M059J (cell line): ENCODE results near the gene MRPS26. TPM values are rescaled to one million over a fixed set of nuclear protein-coding genes. Genes with fewer than 3 reads are reported as not detected.
"Not testable (repeated sequence)": the region's sequence is repeated elsewhere in the genome, so short reads cannot be mapped to it uniquely, and the experiment has no call there.

Experiments used
- DNase-seq: peaks from one replicate; pipeline ENCODE4 v3.0.0-alpha.2; 2012; ENCODE audit warnings: low read depth
- total RNA-seq: library from RNA; depleted of rRNA; stranded (reverse); fragments of >200 nt; shearing (Covaris generic); gene quantifications from 2 replicates; pipeline ENCODE4 v1.2.3, GENCODE V29; 2014; rRNA removed

The MRPS26 gene
- 82.8 and 98.3 TPM in 2 replicates for total RNA-seq

DNA sequence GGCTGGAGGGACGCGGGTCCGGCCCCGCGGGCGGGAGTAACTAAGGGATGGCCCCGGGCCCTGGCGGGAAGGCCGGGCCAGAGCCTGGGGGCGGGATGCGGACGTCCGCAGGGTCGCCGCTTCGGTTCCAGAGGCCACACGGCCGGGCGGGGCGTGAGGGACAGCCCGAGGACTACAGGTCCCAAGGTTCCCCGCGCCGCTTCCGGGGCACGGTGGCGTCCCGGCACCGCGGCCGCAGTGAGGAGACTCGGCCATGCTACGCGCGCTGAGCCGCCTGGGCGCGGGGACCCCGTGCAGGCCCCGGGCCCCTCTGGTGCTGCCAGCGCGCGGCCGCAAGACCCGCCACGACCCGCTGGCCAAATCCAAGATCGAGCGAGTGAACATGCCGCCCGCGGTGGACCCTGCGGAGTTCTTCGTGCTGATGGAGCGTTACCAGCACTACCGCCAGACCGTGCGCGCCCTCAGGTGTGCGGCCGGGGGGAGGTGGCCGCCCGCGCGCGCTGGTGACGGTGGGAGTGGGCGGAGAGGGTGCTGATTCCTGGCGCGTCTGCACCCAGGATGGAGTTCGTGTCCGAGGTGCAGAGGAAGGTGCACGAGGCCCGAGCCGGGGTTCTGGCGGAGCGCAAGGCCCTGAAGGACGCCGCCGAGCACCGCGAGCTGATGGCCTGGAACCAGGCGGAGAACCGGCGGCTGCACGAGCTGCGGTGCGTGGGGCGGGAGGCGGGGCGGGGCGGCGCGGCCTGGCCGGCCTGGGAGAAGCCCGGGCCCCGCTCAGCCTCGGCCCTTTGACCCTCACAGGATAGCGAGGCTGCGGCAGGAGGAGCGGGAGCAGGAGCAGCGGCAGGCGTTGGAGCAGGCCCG lies at the start of gene MRPS26:
MRPS26 (plus strand) TSS at position 237 of the 861 bp plus-strand sequence; CDS start at position 254, 17 bp downstream.
- DNase-seq, result peak; percentile 93

DNA sequence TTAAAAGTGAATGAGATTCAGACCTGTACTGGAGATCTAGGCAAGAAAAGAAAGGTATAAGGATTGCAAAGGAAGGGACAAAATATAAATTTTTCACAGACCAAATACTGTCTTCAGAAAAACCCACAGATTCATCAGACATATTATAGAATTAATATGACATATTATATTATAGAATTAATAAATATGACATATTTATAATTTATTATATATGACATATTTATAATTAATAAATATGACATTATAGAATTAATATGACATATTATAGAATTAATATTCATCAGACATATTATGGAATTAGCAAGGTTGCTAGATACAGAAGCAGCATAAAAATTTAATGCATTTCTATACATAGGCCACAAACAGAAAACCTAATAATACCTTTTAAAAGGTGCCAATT lies 47.1 kb upstream of the MRPS26 start:
- DNase-seq, result no peak

- peak; percentile 78 for DNase-seq
These were observed 44.9 kb upstream of the MRPS26 start for GRCh38 chr20:3000852-3001523.

- no peak for DNase-seq
These were observed 42.4 kb upstream of the MRPS26 start for GRCh38 chr20:3003416-3003815.

- DNase-seq, result peak; percentile 90
These were observed 34.7 kb upstream of the MRPS26 start for GRCh38 chr20:3010985-3011723.

- no peak for DNase-seq
These were observed 34.1 kb upstream of the MRPS26 start for GRCh38 chr20:3011752-3012151.

- DNase-seq, result no peak
These were observed 32.1 kb upstream of the MRPS26 start for GRCh38 chr20:3013771-3014170.

DNA sequence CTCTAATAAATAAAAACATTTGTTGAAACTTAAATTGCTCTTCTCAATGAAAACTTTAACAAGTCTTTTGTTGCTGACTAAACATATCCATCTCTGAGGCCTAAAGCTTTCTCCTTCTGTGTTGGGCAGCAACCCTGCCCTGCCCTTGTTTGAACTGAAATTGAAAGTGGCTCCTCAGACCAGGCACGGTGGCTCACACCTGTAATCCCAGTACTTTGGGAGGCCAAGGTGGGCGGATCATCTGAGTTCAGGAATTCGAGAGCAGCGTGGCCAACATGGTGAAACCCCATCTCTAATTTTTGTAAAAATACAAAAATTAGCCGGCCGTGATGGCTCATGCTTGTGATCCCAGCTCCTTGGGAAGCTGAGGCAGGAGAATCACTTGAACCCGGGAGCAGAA lies 31.7 kb upstream of the MRPS26 start:
- DNase-seq, result no peak

DNA sequence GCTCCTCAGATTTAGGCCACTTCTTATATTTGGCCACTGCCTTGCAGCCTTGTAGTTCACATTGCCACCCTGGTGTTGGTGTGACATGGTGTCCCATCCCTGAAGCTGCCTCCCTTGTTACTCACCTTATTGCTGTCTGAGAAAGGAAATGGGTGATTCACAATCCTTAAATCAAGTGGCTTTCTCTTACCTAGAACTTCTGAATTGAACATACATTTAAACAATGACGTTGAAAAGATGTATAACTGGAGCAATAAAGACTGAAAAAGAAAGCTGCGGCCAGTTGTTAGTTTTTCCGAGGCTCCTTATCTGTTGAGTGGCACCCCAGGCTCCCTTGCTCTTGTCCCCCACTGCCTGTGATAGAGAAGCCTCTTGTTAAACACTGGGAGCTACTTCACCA lies 31.2 kb upstream of the MRPS26 start:
- no peak for DNase-seq

DNA sequence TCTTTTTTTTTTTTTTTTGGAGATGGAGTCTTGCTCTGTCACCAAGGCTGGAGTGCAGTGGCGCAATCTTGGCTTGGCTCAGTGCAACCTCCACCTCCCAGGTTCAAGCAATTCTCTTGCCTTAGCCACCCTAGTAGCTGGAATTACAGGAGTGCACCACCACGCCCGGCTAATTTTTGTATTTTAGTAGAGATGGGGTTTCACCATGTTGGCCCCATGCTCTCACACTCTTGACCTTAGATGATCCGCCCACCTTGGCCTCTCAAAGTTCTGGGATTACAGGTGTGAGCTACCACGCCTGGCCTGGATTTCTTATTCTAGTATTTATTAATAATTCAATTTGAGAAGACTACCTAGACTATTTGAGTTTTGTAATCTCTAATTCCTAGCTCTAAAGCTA lies 30.6 kb upstream of the MRPS26 start:
- DNase-seq, result not testable (repeated sequence)

- no peak for DNase-seq
These were observed 24.5 kb upstream of the MRPS26 start for GRCh38 chr20:3021327-3021726.

DNA sequence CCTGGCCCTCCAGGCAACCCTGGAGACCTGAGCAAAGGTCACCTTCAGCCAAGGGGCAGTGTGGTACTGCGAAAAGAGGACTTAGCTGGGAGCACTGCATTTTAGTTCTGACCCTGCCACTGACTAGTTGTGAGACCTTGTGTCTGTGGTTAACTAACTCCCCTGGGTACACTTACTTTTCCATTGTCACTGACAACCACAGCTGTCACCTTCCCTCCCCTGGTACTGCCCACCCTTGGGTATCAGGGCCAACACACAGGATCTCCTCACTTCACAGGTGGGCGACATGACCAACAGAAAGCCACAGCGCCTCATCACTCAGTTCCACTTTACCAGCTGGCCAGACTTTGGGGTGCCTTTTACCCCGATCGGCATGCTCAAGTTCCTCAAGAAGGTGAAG lies 24.1 kb upstream of the MRPS26 start:
- DNase-seq, result no peak

DNA sequence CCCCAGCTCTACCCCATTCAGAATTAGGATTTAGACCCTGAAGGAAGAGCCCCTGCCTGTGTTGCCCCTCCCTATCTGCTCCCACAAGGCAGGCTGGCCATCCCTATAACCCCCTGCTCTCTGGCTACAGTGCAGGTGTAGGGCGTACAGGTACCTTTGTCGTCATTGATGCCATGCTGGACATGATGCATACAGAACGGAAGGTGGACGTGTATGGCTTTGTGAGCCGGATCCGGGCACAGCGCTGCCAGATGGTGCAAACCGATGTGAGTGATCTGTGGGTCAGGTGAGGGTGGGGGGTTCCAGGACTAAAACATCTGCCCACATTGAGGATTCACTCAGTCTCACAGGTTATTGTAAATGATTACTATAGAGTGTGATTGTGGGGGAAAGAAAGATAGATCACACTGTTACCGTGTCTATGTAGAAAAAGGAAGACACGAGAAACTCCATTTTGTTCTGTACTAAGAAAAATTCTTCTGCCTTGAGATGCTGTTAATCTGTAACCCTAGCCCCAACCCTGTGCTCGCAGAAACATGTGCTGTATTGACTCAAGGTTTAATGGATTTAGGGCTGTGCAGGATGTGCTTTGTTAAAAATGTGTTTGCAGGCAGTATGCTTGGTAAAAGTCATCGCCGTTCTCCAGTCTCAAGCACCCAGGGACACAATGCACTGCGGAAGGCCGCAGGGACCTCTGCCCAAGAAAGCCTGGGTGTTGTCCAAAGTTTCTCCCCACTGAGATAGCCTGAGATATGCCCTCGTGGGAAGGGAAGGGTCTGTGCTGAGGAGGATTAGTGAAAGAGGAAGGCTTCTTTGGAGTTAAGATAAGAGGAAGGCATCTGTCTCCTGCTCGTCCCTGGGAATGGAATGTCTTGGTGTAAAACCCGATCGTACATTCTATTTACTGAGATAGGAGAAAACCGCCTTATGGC lies 23.0 kb upstream of the MRPS26 start:
- not testable (repeated sequence) for DNase-seq

DNA sequence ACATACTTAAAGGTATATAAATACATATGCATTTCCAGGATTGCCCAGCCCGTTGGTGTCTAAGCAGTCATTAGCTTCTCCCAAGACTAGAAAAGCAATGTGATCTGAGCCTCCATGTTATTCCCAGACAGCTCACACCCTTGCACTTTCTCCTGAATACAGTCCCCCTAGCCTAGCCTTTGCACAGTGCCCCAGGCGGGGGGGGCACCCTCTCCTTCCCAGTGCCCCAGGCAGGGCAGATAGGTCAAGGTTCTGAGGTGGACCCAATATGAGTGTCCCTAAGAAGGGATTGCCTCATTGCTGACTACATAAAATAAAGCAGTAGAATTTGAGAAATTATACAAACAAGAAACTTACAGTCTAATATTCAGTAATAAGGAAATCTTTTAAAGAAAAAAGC lies 17.9 kb upstream of the MRPS26 start:
- DNase-seq, result no peak

- no peak for DNase-seq
These were observed 14.2 kb upstream of the MRPS26 start for GRCh38 chr20:3031524-3032147.

- no peak for DNase-seq
These were observed 13.2 kb upstream of the MRPS26 start for GRCh38 chr20:3032624-3033023.

GRCh38 chr20:3037654-3038053 lies 8.2 kb upstream of the MRPS26 start:
- DNase-seq, result no peak

DNA sequence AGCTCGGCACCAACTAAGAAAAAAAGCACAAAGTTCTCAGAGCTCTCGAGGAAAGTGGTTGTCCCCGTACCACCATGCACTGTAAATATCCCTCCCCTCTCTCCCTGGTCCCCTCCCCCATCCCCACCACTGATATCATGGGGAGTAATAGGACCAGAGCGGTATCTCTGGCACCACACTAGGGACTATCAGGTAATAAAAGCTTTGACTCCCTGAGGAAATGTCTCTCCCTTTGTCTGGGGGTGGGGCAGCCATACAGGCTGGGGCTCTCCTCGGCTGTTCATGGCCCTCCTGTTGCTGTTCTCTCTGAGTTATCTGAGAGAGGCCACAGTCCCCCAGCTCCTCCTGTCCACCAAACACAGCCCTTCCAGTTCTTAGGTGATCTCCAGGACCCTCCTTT lies 7.4 kb upstream of the MRPS26 start:
- DNase-seq, result no peak

GRCh38 chr20:3039426-3039825 lies 6.4 kb upstream of the MRPS26 start:
- no peak for DNase-seq

GRCh38 chr20:3040086-3040485 lies 5.8 kb upstream of the MRPS26 start:
- no peak for DNase-seq
